Osteoblast (primary cell): Measurements from ENCODE around the gene CIROP. TPM values are rescaled to one million over a fixed set of nuclear protein-coding genes. Genes with fewer than 3 reads are reported as not detected.
A peak's percentile ranks its signal among the peaks of the same experiment; 100 is the strongest.

ENCODE experiments used
- DNase-seq: peaks from one replicate; pipeline ENCODE4 v3.0.0; 2011; ENCODE audit warnings: low spot score, mixed read lengths; ENCODE audit not compliant: insufficient read length; ENCODE audit errors: missing footprints
- H2AFZ ChIP-seq: 2 replicates; pipeline ENCODE4 v1.6.0; 2011; ENCODE audit warnings: mild to moderate bottlenecking, low read length
- H3K27ac ChIP-seq: 2 replicates; pipeline ENCODE4 v1.5.1; 2011; ENCODE audit warnings: mild to moderate bottlenecking, low read depth, low read length, moderate library complexity
- H3K27me3 ChIP-seq: 2 replicates; pipeline ENCODE4 v1.6.0; 2012; ENCODE audit warnings: mild to moderate bottlenecking, control low read depth, inconsistent platforms, low read length, moderate library complexity; ENCODE audit not compliant: insufficient read depth
- H3K36me3 ChIP-seq: 2 replicates; pipeline ENCODE4 v1.5.1; 2011; ENCODE audit warnings: mild to moderate bottlenecking, low read length, control low read depth, moderate library complexity; ENCODE audit not compliant: insufficient read depth
- H3K4me1 ChIP-seq: 2 replicates; pipeline ENCODE4 v1.5.1; 2011; ENCODE audit warnings: mild to moderate bottlenecking, low read length, control low read depth, moderate library complexity; ENCODE audit not compliant: insufficient read depth
- H3K4me2 ChIP-seq: 2 replicates; pipeline ENCODE4 v1.6.0; 2011; ENCODE audit warnings: mild to moderate bottlenecking, low read length; ENCODE audit not compliant: insufficient read depth
- H3K4me3 ChIP-seq: fragments of 200-600 bp; sonication (generic); 3 replicates; pipeline ENCODE4 v1.5.1; 2012; ENCODE audit warnings: mild to moderate bottlenecking, low read length, inconsistent platforms; ENCODE audit not compliant: insufficient read depth
- H3K79me2 ChIP-seq: 2 replicates; pipeline ENCODE4 v1.6.0; 2012; ENCODE audit warnings: mild to moderate bottlenecking, low read length, control low read depth, inconsistent platforms; ENCODE audit not compliant: insufficient read depth
- H3K9me3 ChIP-seq: 2 replicates; pipeline ENCODE4 v1.5.1; 2011; ENCODE audit warnings: low read depth, low read length, control low read depth
- H4K20me1 ChIP-seq: 2 replicates; pipeline ENCODE4 v1.6.0; 2012; ENCODE audit warnings: mild to moderate bottlenecking, low read length, control low read depth; ENCODE audit not compliant: insufficient read depth
- CTCF ChIP-seq: IDR thresholded peaks from 2 replicates; pipeline ENCODE4 v1.5.1; 2011; ENCODE audit warnings: mild to moderate bottlenecking, low read depth, low read length, moderate library complexity; ENCODE audit errors: extremely low read depth
- total RNA-seq: library from RNA; depleted of rRNA; stranded (reverse); fragments of >200 nt; gene quantifications from 2 replicates; pipeline ENCODE4 v1.2.3, GENCODE V29; 2012

CIROP gene
- total RNA-seq, 1 donor, result not detected

DNA sequence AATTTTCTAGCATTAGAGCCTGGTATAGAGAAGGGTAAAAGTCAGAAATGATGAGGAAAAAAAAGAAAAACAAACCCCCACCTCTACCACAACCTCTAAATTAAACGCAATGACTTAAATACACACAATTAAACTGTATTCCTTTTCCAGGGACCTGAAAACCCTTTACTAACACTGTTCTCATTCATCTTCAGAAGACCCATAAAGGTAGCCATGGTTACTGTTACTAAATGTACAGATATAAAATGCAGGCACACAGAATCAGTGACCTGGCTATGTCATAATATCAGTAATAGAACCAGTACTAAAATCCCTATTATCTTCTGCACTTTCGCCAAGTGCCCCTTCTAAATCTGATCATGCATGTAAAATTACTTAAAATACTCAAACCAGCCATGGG, 11.3 kb downstream of the CIROP start:
- peaks cover 54% of the 10 kb centered on the region for H3K36me3 ChIP-seq
- no peaks in the 10 kb centered on the region for H3K27me3 ChIP-seq
- H3K4me1 ChIP-seq, result peaks cover 26% of the 10 kb centered on the region
- no peak for TF ChIP-seq CTCF
- H2AFZ ChIP-seq, result no peak overlapping the region
- H4K20me1 ChIP-seq, result peaks cover 39% of the 10 kb centered on the region
- H3K4me2 ChIP-seq, result peak overlapping the region; percentile 87
- peak overlapping the region; percentile 80 for H3K4me3 ChIP-seq
- no peak for DNase-seq
- H3K79me2 ChIP-seq, result peaks cover 81% of the 10 kb centered on the region
- H3K27ac ChIP-seq, result peak overlapping the region; percentile 89
- no peaks in the 10 kb centered on the region for H3K9me3 ChIP-seq

DNA sequence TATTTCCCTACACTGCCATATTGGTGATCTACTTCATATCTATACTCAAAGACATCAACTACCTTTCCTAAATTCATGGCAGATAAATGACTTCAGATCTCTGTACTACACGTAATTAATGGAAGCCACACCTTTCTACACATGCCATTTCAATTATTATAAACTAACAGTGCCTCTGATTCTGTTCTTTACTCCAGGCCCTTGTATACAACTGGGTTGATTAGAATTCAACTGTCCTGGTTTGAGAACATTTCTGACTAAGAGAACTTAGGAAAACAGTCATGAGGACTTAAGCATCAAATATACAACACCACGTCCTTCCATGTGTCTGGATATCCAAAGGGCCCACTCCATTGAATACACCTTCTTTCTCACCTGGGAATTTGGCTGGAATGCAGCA, 11.7 kb downstream of the CIROP start:
- DNase-seq, result no peak
- peaks cover 35% of the 10 kb centered on the region for H4K20me1 ChIP-seq
- H3K4me3 ChIP-seq, result peak overlapping the region; percentile 80
- peaks cover 80% of the 10 kb centered on the region for H3K79me2 ChIP-seq
- TF ChIP-seq CTCF, result no peak
- H3K9me3 ChIP-seq, result no peaks in the 10 kb centered on the region
- peaks cover 26% of the 10 kb centered on the region for H3K4me1 ChIP-seq
- H3K27ac ChIP-seq, result no peak overlapping the region
- peak overlapping the region; percentile 87 for H3K4me2 ChIP-seq
- no peaks in the 10 kb centered on the region for H3K27me3 ChIP-seq
- no peak overlapping the region for H2AFZ ChIP-seq
- H3K36me3 ChIP-seq, result peaks cover 54% of the 10 kb centered on the region

DNA sequence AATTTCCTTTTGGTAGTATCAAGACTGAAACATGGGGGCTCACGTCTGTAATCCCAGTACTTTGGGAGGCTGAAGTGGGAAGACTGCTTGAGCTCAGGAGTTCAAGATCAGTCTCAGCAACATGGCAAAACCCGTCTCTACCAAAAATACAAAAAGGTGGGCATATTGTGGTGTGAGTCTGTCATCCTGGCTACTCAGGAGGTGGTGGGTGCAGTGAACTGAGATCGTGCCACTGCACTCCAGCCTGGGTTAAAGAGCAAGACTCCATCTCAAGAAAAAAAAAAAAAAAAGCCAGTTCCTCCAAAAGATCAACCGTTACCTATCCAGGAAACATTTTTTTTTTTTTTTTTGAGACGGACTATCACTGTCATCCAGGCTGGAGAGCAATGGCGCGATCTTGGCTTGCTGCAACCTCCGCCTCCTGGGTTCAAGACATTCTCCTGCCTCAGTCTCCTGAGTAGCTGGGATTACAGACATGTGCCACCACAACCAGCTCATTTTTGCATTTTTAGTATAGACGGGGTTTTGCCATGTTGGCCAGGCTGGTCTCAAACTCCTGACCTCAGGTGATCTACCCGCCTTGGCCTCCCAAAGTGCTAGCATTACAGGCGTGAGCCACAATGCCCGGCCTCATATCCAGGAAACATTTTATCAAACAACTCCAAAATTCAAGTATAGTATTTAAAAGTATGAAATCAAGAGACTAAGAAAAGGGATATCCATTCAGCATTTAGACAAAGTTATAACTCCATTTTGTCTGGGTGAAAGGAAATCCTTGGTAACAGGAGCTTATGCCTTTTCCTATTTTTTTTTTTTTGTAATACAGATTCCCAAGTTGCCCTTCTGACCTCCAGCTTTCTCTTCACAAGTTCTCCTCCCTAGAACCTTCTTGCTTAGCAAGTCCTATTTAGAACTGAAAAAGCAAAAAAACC, 13.2 kb downstream of the CIROP start:
- H3K9me3 ChIP-seq, result no peaks in the 10 kb centered on the region
- no peak overlapping the region for H3K4me3 ChIP-seq
- H4K20me1 ChIP-seq, result peaks cover 20% of the 10 kb centered on the region
- H3K4me2 ChIP-seq, result no peak overlapping the region
- no peak overlapping the region for H2AFZ ChIP-seq
- no peak overlapping the region for H3K27ac ChIP-seq
- peaks cover 79% of the 10 kb centered on the region for H3K79me2 ChIP-seq
- no peak for DNase-seq
- no peaks in the 10 kb centered on the region for H3K27me3 ChIP-seq
- H3K4me1 ChIP-seq, result peaks cover 16% of the 10 kb centered on the region
- no peak for TF ChIP-seq CTCF
- H3K36me3 ChIP-seq, result peaks cover 56% of the 10 kb centered on the region

- no peaks in the 10 kb centered on the region for H3K27me3 ChIP-seq
- H2AFZ ChIP-seq, result no peak overlapping the region
- H3K27ac ChIP-seq, result no peak overlapping the region
- H3K4me1 ChIP-seq, result peaks cover 25% of the 10 kb centered on the region
- TF ChIP-seq CTCF, result no peak
- H3K9me3 ChIP-seq, result no peaks in the 10 kb centered on the region
- H4K20me1 ChIP-seq, result peaks cover 22% of the 10 kb centered on the region
- H3K4me3 ChIP-seq, result no peak overlapping the region
- peaks cover 82% of the 10 kb centered on the region for H3K79me2 ChIP-seq
- DNase-seq, result no peak
- no peak overlapping the region for H3K4me2 ChIP-seq
- H3K36me3 ChIP-seq, result peaks cover 63% of the 10 kb centered on the region
Measured at GRCh38 chr14:23090254-23090636, 14.5 kb downstream of the CIROP start.
